Vagina (tissue), 2 donors: Measurements from ENCODE around the gene SCFD2.

ENCODE experiments used
- POLR2A ChIP-seq, 2 donors: fragments of 450-650 bp; IDR thresholded peaks; one replicate each; pipeline ENCODE4 v1.6.1; 2017; ENCODE audit warnings: antibody characterized with exemption in 2 of 2, mild to moderate bottlenecking in 2 of 2, moderate library complexity in 2 of 2
- POLR2AphosphoS5 ChIP-seq, 2 donors: sonication (generic); formaldehyde crosslinking; IDR thresholded peaks; one replicate each; pipeline ENCODE4 v1.9.0; 2017; ENCODE audit warnings: antibody characterized with exemption in 2 of 2, mild to moderate bottlenecking in 2 of 2, low read depth in 1 of 2; ENCODE audit not compliant: insufficient read depth in 1 of 2
- TF ChIP-seq, protein P1 (sequence below), 3 experiments: fragments of 450-650 bp in 2 of 3; fragments of 200-600 bp in 1 of 3; sonication (generic) in 1 of 3; IDR thresholded peaks; one replicate each; pipeline ENCODE4 v1.5.1; 2017 to 2019; ENCODE audit warnings: antibody characterized with exemption in 3 of 3, mild to moderate bottlenecking in 2 of 3, moderate library complexity in 2 of 3

GRCh38 chr4:53195815-53196661 is 169.8 kb downstream of the SCFD2 start:
- TF ChIP-seq POLR2A (IDR thresholded peaks at IDR 0.05) (no peak), POLR2AphosphoS5 (IDR thresholded peaks at IDR 0.05; ENCODE audit: insufficient read depth in 1 of 2, low read depth in 1 of 2) (no peak)
- TF ChIP-seq, protein P1, sequence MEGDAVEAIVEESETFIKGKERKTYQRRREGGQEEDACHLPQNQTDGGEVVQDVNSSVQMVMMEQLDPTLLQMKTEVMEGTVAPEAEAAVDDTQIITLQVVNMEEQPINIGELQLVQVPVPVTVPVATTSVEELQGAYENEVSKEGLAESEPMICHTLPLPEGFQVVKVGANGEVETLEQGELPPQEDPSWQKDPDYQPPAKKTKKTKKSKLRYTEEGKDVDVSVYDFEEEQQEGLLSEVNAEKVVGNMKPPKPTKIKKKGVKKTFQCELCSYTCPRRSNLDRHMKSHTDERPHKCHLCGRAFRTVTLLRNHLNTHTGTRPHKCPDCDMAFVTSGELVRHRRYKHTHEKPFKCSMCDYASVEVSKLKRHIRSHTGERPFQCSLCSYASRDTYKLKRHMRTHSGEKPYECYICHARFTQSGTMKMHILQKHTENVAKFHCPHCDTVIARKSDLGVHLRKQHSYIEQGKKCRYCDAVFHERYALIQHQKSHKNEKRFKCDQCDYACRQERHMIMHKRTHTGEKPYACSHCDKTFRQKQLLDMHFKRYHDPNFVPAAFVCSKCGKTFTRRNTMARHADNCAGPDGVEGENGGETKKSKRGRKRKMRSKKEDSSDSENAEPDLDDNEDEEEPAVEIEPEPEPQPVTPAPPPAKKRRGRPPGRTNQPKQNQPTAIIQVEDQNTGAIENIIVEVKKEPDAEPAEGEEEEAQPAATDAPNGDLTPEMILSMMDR (IDR thresholded peaks at IDR 0.05): no peak
